ENCODE data around the gene MALL. TPM values are rescaled to one million over a fixed set of nuclear protein-coding genes. Genes with fewer than 3 reads are reported as not detected.
A peak's percentile ranks its signal among the peaks of the same experiment; 100 is the strongest.

Gene MALL
- polyA plus RNA-seq, 2 of the 4 experiments (the other 2 are of a cell fraction) = 77.8 to 123 TPM

DNA sequence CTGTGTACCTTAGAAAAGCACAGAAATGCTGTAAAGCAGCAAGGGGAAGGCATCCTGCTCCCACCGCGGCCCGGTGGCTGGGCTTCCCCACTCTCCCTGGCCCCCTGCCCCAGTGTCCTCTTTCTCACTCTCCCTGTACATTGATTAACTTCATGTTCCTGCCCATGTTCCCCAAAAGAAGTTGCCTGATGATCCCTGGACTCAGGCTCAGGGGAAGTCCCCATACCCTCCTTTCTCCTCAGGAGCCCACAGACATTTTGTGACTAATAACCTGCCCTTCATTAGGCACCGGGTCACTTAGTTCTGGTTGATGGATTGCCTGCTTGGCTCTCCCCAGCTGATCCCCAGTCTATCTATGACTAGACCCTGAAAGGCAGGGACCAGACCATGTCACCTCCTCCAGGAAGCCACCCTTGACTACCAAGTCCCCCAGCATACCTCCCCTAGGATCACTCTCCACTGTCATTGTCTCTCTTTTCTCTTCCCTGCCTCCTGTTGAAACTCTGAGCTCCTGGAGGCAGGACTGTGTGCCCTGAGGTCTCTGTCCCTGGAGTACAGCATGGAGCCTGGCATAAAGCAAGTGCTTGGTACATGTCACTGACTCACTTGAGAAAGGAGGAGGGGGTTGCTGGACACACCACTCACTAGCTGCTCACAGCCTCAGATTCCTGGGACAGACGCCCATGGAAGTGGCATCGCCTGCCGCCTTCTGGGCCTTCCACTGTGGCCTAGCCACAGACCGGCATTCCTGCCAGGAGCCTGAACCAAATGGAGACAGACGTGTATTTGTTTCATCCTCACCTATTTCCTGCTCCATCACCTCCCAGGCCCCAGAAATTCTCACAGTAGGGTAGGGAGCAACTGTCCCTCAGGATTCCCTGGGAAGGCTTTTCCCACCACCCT, 13.5 kb downstream of the MALL start (continued):
- TF ChIP-seq, protein P1, sequence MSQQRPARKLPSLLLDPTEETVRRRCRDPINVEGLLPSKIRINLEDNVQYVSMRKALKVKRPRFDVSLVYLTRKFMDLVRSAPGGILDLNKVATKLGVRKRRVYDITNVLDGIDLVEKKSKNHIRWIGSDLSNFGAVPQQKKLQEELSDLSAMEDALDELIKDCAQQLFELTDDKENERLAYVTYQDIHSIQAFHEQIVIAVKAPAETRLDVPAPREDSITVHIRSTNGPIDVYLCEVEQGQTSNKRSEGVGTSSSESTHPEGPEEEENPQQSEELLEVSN (IDR thresholded peaks at IDR 0.05; ENCODE audit: borderline replicate concordance, low read depth) = no peak
- TF ChIP-seq HOXA7 (CRISPR knock-in tag; IDR thresholded peaks at IDR 0.05) = peak; percentile 50; the same call in 1 of the 2 replicates
- TF ChIP-seq RCOR1 (IDR thresholded peaks at IDR 0.05; ENCODE audit: low read depth, low read length) = no peak
- TF ChIP-seq JUNB (IDR thresholded peaks at IDR 0.05) = no peak
- no peak for TF ChIP-seq GATA3 (IDR thresholded peaks at IDR 0.05; ENCODE audit: borderline replicate concordance)
- peak; percentile 42; the same call in 1 of the 2 replicates for TF ChIP-seq ATOH8 (CRISPR knock-in tag; IDR thresholded peaks at IDR 0.05; ENCODE audit: low read depth)

DNA sequence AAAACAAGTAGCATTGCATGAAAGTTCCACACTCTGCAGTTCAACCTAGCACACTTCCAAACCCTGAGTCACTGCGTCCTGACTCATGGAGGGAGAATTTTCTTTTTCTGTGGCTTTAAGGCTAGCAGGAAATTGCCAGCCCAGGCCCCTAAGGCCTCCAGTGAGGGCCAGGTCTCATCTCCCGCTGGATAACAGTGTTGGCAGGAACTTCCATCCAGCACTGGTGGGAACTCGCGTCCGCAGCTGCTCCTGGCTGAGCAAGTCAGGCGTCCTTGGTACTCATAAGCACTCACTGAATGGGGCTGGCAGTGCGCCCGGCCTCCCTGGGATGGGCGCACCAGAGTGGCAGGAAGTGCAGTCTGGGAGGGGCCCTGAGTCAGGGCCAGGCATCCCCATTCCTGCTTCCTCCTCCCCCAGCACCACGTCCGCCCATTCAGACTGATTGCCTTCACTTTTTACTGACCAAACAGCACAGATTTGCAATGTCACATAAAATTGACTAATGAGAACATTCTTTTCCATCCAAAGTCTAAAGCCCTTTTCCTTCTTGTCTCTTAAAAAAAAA, 14.3 kb downstream of the MALL start:
- ChIA-PET CTCF (interaction anchor here (1.9 to 2.2 kb wide), 2 partner anchors 14 to 15 kb away, joined by 7 to 14 read pairs; partner anchors contain the start of gene MALL), POLR2A (no interaction called here)
- 2% methylated on average over 11 of the region's 11 CpGs for WGBS (ENCODE audit: missing lambda C conversion rate)
- DNase-seq (ENCODE audit: low read depth in 1 of 2, low spot score in 1 of 2) (peak; percentile 68 to 99), ATAC-seq (peak; percentile 79 to 82), FAIRE-seq (peak; percentile 18)
- Histone ChIP-seq H3K4me2 (peak overlapping the region; percentile 88), H3K4me3 (no peak overlapping the region), H3K4me1 (peaks cover 82% of the 10 kb centered on the region), H3K9me3 (no peaks in the 10 kb centered on the region), H3K27ac (peak overlapping the region; percentile 98 to 100)
- TF ChIP-seq TP53 (CRISPR knock-in tag; IDR thresholded peaks at IDR 0.05) (no peak), HOXB5 (CRISPR knock-in tag; IDR thresholded peaks at IDR 0.05) (peak; percentile 74), RNF2 (IDR thresholded peaks at IDR 0.05; ENCODE audit: borderline replicate concordance, low read depth) (no peak), FOXS1 (CRISPR knock-in tag; IDR thresholded peaks at IDR 0.05) (no peak), CBX2 (IDR thresholded peaks at IDR 0.05; ENCODE audit: borderline replicate concordance, low read depth) (no peak), NR3C1 (IDR thresholded peaks at IDR 0.05) (no peak), EHMT2 (IDR thresholded peaks at IDR 0.05; ENCODE audit: low read depth) (no peak), GATA3 (IDR thresholded peaks at IDR 0.05; ENCODE audit: borderline replicate concordance) (peak; percentile 94), ESRRA (IDR thresholded peaks at IDR 0.05; ENCODE audit: borderline replicate concordance, low read length) (no peak), CHD2 (IDR thresholded peaks at IDR 0.05; ENCODE audit: low read length, partially characterized antibody) (no peak), MAZ (IDR thresholded peaks at IDR 0.05; ENCODE audit: borderline replicate concordance, low read depth, low read length) (0 out of 2 replicates have a peak, but pooled peaks have one; percentile 24), CHD4 (IDR thresholded peaks at IDR 0.05; ENCODE audit: borderline replicate concordance) (no peak), POLR2AphosphoS2 (conservative IDR thresholded peaks at IDR 0.05; ENCODE audit: low read length) (no peak), ZNF302 (CRISPR knock-in tag; IDR thresholded peaks at IDR 0.05) (no peak), EP300 (IDR thresholded peaks at IDR 0.05) (peak; percentile 84 to 94; a peak in 4 of 5 replicates), JUNB (IDR thresholded peaks at IDR 0.05) (peak; percentile 92), MYC (IDR thresholded peaks at IDR 0.05; ENCODE audit: borderline replicate concordance, low read length) (no peak), BHLHE40 (IDR thresholded peaks at IDR 0.05; ENCODE audit: low read depth, low read length) (no peak; the same call in 1 of the 2 replicates), CEBPB (IDR thresholded peaks at IDR 0.05) (peak in 1 of 2 experiments; percentile 45; a peak in 1 of 4 replicates), SREBF2 (IDR thresholded peaks at IDR 0.05) (no peak), RAD21 (conservative IDR thresholded peaks at IDR 0.05 in 1 of 2, IDR thresholded peaks at IDR 0.05 in 1 of 2) (peak; percentile 3 to 44; a peak in 3 of 5 replicates)
- TF ChIP-seq, protein P2, sequence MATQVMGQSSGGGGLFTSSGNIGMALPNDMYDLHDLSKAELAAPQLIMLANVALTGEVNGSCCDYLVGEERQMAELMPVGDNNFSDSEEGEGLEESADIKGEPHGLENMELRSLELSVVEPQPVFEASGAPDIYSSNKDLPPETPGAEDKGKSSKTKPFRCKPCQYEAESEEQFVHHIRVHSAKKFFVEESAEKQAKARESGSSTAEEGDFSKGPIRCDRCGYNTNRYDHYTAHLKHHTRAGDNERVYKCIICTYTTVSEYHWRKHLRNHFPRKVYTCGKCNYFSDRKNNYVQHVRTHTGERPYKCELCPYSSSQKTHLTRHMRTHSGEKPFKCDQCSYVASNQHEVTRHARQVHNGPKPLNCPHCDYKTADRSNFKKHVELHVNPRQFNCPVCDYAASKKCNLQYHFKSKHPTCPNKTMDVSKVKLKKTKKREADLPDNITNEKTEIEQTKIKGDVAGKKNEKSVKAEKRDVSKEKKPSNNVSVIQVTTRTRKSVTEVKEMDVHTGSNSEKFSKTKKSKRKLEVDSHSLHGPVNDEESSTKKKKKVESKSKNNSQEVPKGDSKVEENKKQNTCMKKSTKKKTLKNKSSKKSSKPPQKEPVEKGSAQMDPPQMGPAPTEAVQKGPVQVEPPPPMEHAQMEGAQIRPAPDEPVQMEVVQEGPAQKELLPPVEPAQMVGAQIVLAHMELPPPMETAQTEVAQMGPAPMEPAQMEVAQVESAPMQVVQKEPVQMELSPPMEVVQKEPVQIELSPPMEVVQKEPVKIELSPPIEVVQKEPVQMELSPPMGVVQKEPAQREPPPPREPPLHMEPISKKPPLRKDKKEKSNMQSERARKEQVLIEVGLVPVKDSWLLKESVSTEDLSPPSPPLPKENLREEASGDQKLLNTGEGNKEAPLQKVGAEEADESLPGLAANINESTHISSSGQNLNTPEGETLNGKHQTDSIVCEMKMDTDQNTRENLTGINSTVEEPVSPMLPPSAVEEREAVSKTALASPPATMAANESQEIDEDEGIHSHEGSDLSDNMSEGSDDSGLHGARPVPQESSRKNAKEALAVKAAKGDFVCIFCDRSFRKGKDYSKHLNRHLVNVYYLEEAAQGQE (IDR thresholded peaks at IDR 0.05) = no peak
- TF ChIP-seq, protein P1 (IDR thresholded peaks at IDR 0.05; ENCODE audit: borderline replicate concordance, low read depth) = peak; percentile 58; the same call in 1 of the 2 replicates
- TF ChIP-seq, protein P3, sequence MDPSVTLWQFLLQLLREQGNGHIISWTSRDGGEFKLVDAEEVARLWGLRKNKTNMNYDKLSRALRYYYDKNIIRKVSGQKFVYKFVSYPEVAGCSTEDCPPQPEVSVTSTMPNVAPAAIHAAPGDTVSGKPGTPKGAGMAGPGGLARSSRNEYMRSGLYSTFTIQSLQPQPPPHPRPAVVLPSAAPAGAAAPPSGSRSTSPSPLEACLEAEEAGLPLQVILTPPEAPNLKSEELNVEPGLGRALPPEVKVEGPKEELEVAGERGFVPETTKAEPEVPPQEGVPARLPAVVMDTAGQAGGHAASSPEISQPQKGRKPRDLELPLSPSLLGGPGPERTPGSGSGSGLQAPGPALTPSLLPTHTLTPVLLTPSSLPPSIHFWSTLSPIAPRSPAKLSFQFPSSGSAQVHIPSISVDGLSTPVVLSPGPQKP (IDR thresholded peaks at IDR 0.05; ENCODE audit: low read depth, low read length) = no peak

Data from A549 (cell line).